ENCODE measurements around the gene GAGE12J. TPM values are rescaled to one million over a fixed set of nuclear protein-coding genes. Genes with fewer than 3 reads are reported as not detected.

GAGE12J gene
- total and polyA plus RNA-seq, 9 of the 15 experiments (the other 6 are each of a cell fraction or from before 2014, with no cell fraction given), result 0.20 to 0.84 (median 0.64) TPM; not detected in 5

DNA sequence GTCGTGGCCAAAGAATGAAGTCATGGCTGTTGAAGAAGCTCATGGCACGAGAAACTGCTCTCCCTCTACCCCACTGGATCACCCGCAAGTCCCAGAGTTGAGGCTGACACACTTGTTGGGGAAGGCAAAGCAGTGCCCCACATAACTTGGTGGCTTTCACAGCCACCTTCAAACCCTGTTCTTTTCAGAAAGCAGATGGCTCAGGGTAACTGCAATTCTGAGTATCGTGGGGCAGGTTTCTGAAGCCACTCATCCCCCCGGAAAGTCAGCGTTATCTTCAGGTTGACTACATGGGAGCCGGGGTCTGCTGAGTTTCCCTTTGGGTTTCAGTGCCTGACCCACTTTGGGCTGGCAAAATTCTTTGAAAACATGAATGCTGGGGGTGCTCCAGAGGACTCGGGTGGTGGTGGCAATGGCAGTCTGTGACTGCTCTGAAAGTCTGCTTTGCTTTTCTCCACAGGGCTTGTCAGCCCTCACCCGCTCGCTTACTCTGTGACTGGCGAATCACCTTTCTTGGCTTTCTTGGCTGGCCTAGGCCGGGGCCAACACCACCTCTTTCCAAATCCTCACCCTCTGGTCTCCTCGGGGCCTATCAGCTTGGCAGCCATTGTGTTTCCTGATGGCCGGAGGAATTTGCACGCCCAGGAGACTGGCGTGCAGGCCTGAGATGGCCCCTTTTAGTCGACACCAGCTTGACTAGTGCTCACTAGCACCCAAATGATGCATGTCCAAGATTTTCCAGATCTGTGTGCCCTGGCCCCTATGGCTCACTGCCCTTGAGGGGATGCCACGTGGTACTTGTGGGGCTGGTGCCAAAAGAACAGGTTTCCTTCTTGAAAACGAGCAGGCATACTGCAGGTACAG, 44.9 kb upstream of the GAGE12J start:
- H3K27ac ChIP-seq (ENCODE audit: extremely low read depth, low read depth, low read length), result no peak overlapping the region
- ATAC-seq (no peak; the same call in 2 of the 3 replicates), DNase-seq (ENCODE audit: extremely low read depth in 1 of 4, low spot score in 3 of 4) (no peak), FAIRE-seq (no peak)
- intact Hi-C loops (cut with micrococcal nuclease) (no loop called here), in situ Hi-C loops (cut with MboI) (no loop called here)
- ChIA-PET CTCF (ENCODE audit: low intra/inter-chr PET ratio) (no interaction called here), POLR2A (no interaction called here)
- H3K27me3 ChIP-seq (ENCODE audit: control insufficient read depth in 2 of 2, insufficient read depth in 2 of 2, low read length in 2 of 2), result no peaks in the 10 kb centered on the region
- no peaks in the 10 kb centered on the region for H3K9me1 ChIP-seq (ENCODE audit: control insufficient read depth, insufficient read depth, low read length)
- H3K36me3 ChIP-seq (ENCODE audit: control insufficient read depth, insufficient read depth, low read length), result 0 out of 3 replicates have a peak, but pooled peaks cover 1% of the 10 kb centered on the region
- H3K9me3 ChIP-seq (replicated peaks; ENCODE audit: control insufficient read depth, insufficient read depth, low read depth, low read length), result no peaks in the 10 kb centered on the region
- H3K4me2 ChIP-seq (ENCODE audit: insufficient read depth, low read length), result no peak overlapping the region
- peak overlapping the region; percentile 44; the same call in 1 of the 2 replicates for H2AFZ ChIP-seq (ENCODE audit: low read depth, low read length)
- WGBS (ENCODE audit: insufficient coverage, low coverage, missing lambda C conversion rate), result 69% methylated on average over 17 of the region's 19 CpGs
- peaks cover 14 to 19% of the 10 kb centered on the region in 2 experiments; a peak in 4 of 5 replicates for H3K4me1 ChIP-seq (replicated peaks in 1 of 2; ENCODE audit: control insufficient read depth in 2 of 2, insufficient read depth in 2 of 2, low read length in 2 of 2)
- no peaks in the 10 kb centered on the region for H4K20me1 ChIP-seq (replicated peaks; ENCODE audit: control insufficient read depth, insufficient read depth, low read length)
- BruUV-seq (replicated peaks), result no TSS peak
- H3K4me3 ChIP-seq, result no peak overlapping the region
- H3K79me2 ChIP-seq (ENCODE audit: control insufficient read depth, insufficient read depth, low read length), result peaks cover 12% of the 10 kb centered on the region
- no peak overlapping the region; a peak in 2 of 4 replicates for H3K9ac ChIP-seq (ENCODE audit: insufficient read depth in 1 of 2, low read depth in 2 of 2, low read length in 2 of 2)
- no peak for TF ChIP-seq HIVEP1 (CRISPR knock-in tag; IDR thresholded peaks at IDR 0.05)
- TF ChIP-seq, protein P1, sequence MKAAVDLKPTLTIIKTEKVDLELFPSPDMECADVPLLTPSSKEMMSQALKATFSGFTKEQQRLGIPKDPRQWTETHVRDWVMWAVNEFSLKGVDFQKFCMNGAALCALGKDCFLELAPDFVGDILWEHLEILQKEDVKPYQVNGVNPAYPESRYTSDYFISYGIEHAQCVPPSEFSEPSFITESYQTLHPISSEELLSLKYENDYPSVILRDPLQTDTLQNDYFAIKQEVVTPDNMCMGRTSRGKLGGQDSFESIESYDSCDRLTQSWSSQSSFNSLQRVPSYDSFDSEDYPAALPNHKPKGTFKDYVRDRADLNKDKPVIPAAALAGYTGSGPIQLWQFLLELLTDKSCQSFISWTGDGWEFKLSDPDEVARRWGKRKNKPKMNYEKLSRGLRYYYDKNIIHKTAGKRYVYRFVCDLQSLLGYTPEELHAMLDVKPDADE (conservative IDR thresholded peaks at IDR 0.05; ENCODE audit: control insufficient read depth, low read depth, low read length), result no peak
- TF ChIP-seq CBX8 (IDR thresholded peaks at IDR 0.05; ENCODE audit: borderline replicate concordance, extremely low read depth, low read depth, low read length, poor library complexity, severe bottlenecking), result no peak
- TF ChIP-seq ELK1 (CRISPR knock-in tag; IDR thresholded peaks at IDR 0.05), result no peak
- TF ChIP-seq, protein P2, sequence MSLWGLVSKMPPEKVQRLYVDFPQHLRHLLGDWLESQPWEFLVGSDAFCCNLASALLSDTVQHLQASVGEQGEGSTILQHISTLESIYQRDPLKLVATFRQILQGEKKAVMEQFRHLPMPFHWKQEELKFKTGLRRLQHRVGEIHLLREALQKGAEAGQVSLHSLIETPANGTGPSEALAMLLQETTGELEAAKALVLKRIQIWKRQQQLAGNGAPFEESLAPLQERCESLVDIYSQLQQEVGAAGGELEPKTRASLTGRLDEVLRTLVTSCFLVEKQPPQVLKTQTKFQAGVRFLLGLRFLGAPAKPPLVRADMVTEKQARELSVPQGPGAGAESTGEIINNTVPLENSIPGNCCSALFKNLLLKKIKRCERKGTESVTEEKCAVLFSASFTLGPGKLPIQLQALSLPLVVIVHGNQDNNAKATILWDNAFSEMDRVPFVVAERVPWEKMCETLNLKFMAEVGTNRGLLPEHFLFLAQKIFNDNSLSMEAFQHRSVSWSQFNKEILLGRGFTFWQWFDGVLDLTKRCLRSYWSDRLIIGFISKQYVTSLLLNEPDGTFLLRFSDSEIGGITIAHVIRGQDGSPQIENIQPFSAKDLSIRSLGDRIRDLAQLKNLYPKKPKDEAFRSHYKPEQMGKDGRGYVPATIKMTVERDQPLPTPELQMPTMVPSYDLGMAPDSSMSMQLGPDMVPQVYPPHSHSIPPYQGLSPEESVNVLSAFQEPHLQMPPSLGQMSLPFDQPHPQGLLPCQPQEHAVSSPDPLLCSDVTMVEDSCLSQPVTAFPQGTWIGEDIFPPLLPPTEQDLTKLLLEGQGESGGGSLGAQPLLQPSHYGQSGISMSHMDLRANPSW (CRISPR knock-in tag; IDR thresholded peaks at IDR 0.05), result no peak
- no peak for TF ChIP-seq PRDM10 (IDR thresholded peaks at IDR 0.05; ENCODE audit: partially characterized antibody)
- TF ChIP-seq YBX1 (IDR thresholded peaks at IDR 0.05), result no peak
- TF ChIP-seq TARDBP (IDR thresholded peaks at IDR 0.05), result no peak
- no peak for TF ChIP-seq IFI16 (CRISPR knock-in tag; IDR thresholded peaks at IDR 0.05)

Measured in K562 (cell line).